NCI-H1092 treated with DMSO at 0.1 percent for 48 hours (cell line): ENCODE results near the gene TRMT6.

Source experiments
- DNase-seq: peaks from one replicate; lab custom pipeline; 2025; lab: John Stamatoyannopoulos, UW

The TRMT6 gene

DNA sequence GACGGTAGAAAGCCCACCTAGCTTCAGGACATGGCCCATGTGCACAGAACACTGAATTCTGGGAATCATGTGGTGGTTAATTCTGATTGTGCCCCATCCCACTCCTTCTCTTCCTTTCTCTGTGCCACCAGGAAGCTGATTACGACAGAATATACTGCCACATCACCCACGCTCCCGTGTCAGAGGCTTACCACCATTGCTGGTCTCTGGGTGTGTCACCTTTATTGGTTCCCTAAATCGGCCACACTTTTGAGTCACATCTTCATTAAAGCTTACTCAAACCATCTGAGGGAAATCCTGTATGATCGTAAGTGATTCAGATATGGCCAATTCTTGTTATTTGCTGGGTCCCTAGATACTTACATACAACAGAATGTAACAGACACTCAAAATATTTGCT is 3.1 kb downstream of the TRMT6 start:
- DNase-seq: no peak

DNA sequence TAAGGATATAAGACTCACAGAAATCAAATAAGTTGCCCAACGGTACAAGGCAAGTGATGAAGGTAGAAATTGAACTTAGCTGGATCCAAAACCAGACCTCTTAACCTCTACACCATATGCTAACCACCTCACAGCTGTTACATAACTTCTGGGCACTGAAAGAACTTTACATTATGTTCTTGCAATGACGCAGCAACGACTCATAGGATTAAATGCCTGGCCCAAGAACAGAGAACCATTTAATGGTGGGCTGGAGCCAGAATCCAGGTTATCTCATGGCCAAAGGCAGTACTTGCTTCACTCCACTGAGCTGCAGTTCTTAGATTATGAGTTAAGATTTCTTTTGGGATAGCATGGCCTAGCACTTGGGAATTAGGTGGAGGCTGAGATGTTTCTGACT is 4.4 kb downstream of the TRMT6 start:
- DNase-seq: no peak

GRCh38 chr20:5938456-5939029 is 11.8 kb downstream of the TRMT6 start:
- no peak for DNase-seq

GRCh38 chr20:5936238-5936637 is 14.1 kb downstream of the TRMT6 start:
- DNase-seq: no peak

GRCh38 chr20:5935384-5935783 is 14.9 kb downstream of the TRMT6 start:
- no peak for DNase-seq

GRCh38 chr20:5933802-5934436 is 16.4 kb downstream of the TRMT6 start:
- peak; percentile 17 for DNase-seq

GRCh38 chr20:5932796-5933195 is 17.5 kb downstream of the TRMT6 start:
- DNase-seq: no peak

GRCh38 chr20:5931411-5931810 is 18.9 kb downstream of the TRMT6 start:
- no peak for DNase-seq

DNA sequence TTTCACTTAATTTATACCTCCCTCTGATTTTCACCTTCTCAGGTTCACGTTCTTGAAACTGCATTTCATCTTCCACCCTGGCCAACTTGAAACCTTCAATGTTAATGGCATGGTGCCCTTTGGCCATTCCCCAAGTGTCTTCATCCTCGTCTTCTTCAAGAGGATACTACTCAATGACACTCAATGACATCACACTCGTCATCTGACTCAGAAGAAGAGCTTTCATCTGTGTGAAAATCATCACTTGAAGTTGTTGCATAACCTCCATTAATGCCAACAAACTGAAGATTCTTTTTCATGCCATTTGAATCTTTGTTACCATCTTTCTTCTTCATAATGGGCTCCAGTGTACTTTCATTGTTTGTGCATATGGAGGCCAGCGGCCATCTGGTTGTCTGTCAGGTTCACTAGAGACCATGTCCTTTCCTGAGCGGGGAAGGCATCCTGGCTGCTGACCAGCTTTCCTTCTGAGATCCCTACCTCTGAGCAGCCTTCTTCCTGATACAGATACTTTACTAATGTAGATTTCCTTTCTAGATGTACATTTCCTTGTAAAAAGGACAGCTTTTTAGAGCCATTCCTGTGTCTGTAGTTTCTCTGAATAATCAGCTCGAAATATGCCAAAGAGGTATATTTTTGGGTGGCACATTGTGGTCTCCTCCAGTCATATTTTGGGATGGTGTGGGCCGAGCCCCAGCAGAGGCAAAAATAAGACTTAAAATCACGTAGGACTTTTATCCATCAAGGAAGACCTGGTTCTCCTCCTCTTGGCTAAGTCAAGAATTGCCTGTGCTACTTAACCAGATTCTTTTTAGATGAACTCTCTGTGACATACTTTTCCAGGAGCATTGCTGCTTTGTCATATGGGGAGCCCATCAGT is 21.3 kb downstream of the TRMT6 start:
- no peak for DNase-seq

- DNase-seq: no peak
These were observed 22.4 kb downstream of the TRMT6 start for GRCh38 chr20:5927749-5928462.

GRCh38 chr20:5925551-5925950 is 24.8 kb downstream of the TRMT6 start:
- no peak for DNase-seq

DNA sequence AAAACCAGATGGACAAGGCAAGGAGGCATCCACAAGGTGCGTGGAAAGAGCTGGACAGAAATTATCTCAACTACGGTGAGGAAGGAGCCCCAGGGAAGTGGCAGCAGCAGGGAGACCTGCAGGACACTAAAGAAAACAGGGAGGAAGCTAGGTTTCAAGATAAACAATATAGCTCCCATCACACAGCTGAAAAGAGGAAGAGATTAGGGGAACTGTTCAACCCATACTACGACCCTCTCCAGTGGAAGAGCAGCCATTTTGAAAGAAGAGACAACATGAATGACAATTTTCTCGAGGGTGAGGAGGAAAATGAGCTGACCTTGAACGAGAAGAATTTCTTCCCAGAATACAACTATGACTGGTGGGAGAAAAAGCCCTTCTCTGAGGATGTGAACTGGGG is 26.8 kb downstream of the TRMT6 start:
- no peak for DNase-seq

- DNase-seq: no peak
These were observed 29.8 kb downstream of the TRMT6 start for GRCh38 chr20:5920581-5920980.

DNA sequence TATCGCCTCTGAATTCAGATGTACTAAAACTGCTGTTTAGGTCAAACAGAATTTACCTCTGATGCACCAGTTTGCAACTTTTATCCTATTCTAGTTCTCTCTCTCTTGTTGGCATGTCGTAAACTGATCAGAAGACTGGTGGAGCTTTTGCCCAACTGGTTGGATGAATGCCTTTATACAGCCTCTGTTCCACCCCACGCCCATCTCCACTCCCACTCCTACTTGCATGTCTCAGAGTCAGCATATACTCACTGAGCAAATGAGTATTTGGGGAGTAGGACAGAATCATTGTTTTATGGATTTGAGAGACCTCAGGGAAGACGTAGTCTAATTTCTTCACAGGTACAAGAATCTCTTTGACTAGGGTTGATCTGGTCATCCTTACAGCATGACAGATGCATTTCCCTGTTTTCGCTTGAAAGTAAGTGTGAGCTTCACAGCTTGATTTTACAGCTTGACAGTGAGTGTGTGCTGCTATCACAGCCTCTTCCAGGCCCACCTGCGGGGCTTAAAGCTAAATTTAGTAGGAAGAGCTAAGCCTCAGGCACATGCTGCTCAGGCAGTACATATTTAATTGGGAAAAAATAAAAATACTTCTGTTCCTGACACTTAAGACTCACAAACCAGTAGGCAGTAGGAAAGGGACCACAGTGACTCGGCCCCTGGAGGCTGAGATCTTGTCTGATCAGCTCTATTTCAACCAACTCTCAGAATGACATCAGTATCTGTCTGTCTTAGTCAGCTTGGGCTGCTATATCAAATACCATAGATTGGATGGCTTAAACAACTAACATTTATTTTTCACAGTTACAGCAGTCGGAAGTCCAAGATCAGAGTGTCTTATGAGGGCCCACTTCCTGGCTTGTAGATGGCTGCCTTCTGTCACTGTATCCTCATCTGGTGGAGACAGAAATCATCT is 30.4 kb downstream of the TRMT6 start:
- DNase-seq: no peak

DNA sequence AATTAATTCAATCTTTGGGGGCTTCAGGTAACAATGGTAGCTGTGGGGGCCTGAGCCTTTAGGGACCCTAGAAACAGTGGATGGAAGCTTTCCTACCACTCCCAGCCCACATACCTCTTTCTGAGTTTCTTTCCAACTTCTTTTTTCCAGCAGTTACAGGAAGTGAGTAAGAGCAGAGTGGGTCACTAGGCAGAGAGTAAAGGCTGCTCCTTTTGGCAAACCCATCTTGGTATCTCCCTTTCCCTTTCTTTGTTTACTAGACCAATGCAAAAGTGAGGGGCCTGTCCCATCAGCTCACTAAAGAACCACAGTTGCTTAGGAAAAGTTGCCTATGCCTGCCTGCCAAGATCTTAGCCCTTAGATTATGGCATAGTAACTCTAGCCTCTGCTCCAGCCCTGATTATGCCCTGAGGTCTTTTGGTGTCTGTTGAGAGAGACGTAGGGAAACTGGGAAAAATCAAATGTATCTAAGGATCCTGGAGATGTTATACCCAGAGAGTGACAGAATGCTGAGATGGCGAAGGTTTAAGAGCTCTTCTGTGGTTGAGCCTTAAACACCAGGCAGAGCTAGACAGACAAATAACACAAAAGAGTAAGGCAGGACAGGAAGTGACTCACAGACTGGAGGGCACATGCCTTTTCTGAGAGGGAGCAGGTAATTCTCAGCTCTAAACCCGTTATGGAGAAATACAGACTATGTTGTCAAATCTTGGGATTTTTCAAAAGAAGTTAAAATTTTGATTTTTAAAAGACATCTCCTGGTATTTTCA is 31.3 kb downstream of the TRMT6 start:
- no peak for DNase-seq

- no peak for DNase-seq
These were observed 35.5 kb downstream of the TRMT6 start for GRCh38 chr20:5914859-5915258.

- no peak for DNase-seq
These were observed 37.2 kb downstream of the TRMT6 start for GRCh38 chr20:5913166-5913565.

DNA sequence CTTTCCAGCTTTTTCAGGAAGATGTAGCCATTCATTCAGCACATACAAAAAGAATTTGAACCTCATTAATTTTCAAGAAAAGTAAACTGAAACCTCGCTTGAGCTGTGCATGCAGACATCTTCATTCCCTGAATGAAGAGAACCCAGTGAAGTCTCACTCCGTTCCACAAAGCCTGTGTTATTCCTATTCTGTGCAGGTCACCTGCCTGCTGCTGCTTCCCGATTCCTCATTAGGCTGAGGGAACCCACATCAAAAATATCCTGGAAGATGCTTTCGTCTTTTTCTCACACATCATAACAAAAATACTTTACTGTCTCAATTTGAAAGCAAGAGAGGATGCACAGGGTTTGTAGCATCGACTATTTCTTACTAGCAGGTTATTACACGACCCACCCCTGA is 40.1 kb downstream of the TRMT6 start:
- peak; percentile 36 for DNase-seq

DNA sequence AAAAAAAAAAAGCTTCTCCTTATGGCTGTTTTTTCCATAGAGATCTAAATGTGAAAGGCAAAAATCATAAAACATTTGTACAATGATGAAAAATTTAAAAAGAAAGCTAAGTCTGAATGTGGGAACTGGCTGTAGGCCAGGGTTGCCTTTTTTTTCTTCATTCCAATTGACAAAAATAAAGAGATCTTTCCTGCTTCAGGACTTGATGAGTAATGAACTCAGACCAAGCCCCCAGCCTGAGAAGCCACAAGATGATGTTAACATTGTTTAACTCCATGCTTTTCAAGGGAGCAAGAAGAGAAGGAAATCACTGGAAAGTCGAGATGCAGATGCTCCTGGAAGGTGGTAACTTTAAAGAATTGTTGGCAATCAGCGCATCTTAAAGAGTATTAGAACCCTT is 41.4 kb downstream of the TRMT6 start:
- no peak for DNase-seq

DNA sequence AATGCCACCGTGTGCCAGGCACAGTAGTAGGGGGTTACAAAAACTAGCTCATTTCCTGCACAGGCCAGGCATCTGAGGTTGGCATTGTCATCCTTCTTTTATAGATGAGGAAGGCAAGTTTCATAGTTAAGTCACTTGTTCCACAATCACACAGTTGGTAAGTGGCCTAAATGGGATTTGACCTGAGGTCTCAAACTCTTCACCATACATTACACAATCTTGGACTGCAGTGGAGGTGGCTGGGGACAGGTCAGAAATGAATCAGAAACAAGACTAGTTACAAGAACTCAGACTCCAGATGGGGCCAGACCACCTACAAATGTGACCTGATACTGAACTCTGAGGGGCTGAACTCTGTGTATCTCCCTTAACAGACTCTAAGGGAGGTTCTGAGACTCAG is 49.4 kb downstream of the TRMT6 start:
- DNase-seq: no peak

GRCh38 chr20:5899444-5899843 is 50.9 kb downstream of the TRMT6 start:
- no peak for DNase-seq
